GM21390 (cell line): Measurements from ENCODE around the gene MRPL49.
A peak's percentile ranks its signal among the peaks of the same experiment; 100 is the strongest.
"Not testable (repeated sequence)": the region's sequence is repeated elsewhere in the genome, so short reads cannot be mapped to it uniquely, and the experiment has no call there.

Experiments used
- ATAC-seq: cut with Tn5 transposase; IDR thresholded peaks from one replicate; pipeline ENCODE4 v1.9.1; 2021; ENCODE audit not compliant: unreplicated experiment

Gene MRPL49

GRCh38 chr11:65132988-65133700 lies 11.0 kb downstream of the MRPL49 start:
- peak; percentile 28 for ATAC-seq

- ATAC-seq: no peak
Measured at GRCh38 chr11:65133724-65134123, 11.6 kb downstream of the MRPL49 start.

GRCh38 chr11:65134240-65134951 lies 12.3 kb downstream of the MRPL49 start, which contains the start of gene SYVN1:
SYVN1 (minus strand) TSS chr11:65134519; CDS start chr11:65133601, 918 bp downstream.
- ATAC-seq: peak; percentile 37

- peak; percentile 58 for ATAC-seq
Measured at GRCh38 chr11:65134952-65135632, 13.0 kb downstream of the MRPL49 start.

- ATAC-seq: no peak
Measured at GRCh38 chr11:65135633-65136145, 13.6 kb downstream of the MRPL49 start.

- ATAC-seq: no peak
Measured at GRCh38 chr11:65136515-65137096, 14.5 kb downstream of the MRPL49 start.

GRCh38 chr11:65141896-65142494 lies 19.9 kb downstream of the MRPL49 start:
- no peak for ATAC-seq

GRCh38 chr11:65147352-65148075 lies 25.4 kb downstream of the MRPL49 start:
- no peak for ATAC-seq

- no peak for ATAC-seq
Measured at GRCh38 chr11:65148657-65149056, 26.5 kb downstream of the MRPL49 start.

GRCh38 chr11:65150131-65150508 lies 28.0 kb downstream of the MRPL49 start:
- not testable (repeated sequence) for ATAC-seq

- ATAC-seq: no peak
Measured at GRCh38 chr11:65150509-65151299, 28.6 kb downstream of the MRPL49 start.

GRCh38 chr11:65151331-65151899 lies 29.3 kb downstream of the MRPL49 start:
- no peak for ATAC-seq

GRCh38 chr11:65152122-65152521 lies 30.0 kb downstream of the MRPL49 start:
- ATAC-seq: no peak

- no peak for ATAC-seq
Measured at GRCh38 chr11:65156256-65156655, 34.1 kb downstream of the MRPL49 start.

- no peak for ATAC-seq
Measured at GRCh38 chr11:65156926-65157325, 34.8 kb downstream of the MRPL49 start.

- no peak for ATAC-seq
Measured at GRCh38 chr11:65157336-65157735, 35.2 kb downstream of the MRPL49 start.

GRCh38 chr11:65159012-65159411 lies 36.9 kb downstream of the MRPL49 start:
- peak; percentile 75 for ATAC-seq

GRCh38 chr11:65160643-65161042 lies 38.5 kb downstream of the MRPL49 start:
- ATAC-seq: no peak

GRCh38 chr11:65163684-65164083 lies 41.6 kb downstream of the MRPL49 start:
- no peak for ATAC-seq
